A673 (cell line): ENCODE results near the gene GAS7. TPM values are rescaled to one million over a fixed set of nuclear protein-coding genes. Genes with fewer than 3 reads are reported as not detected.

ENCODE experiments used
- Bru-seq: library from RNA; stranded (reverse); fragments of 400-500 nt; gene quantifications from one replicate; lab custom pipeline; 2021; lab: Mats Ljungman, UMichigan
- BruChase-seq, 2 experiments: library from RNA; stranded (reverse); fragments of 400-500 nt; gene quantifications; one replicate each; lab custom pipeline; 2021; lab: Mats Ljungman, UMichigan
- BruUV-seq: library from RNA; stranded (reverse); fragments of 400-500 nt; replicated peaks from 2 replicates; lab custom pipeline; 2021; lab: Mats Ljungman, UMichigan
- CTCF ChIA-PET: fragments of 300-600 bp; sonication (Branson Sonifier 250); formaldehyde crosslinking; loops from one replicate; lab custom pipeline; 2022; ENCODE audit warnings: antibody characterized with exemption; lab: Charles Lee
- POLR2A ChIA-PET: fragments of 300-600 bp; sonication (Branson Sonifier 250); formaldehyde crosslinking; loops from one replicate; lab custom pipeline; 2022; ENCODE audit warnings: antibody characterized with exemption; ENCODE audit not compliant: low non-redundant PET; lab: Charles Lee
- DNase-seq: peaks from one replicate; pipeline ENCODE4 v3.0.0-alpha.2; 2015; ENCODE audit warnings: low spot score
- H3K27ac ChIP-seq: fragments of 200-600 bp; sonication (generic); 2 replicates; pipeline ENCODE4 v1.5.1; 2016; ENCODE audit warnings: mixed run types, low read depth, mild to moderate bottlenecking, mixed read lengths, antibody characterized with exemption, low read length; ENCODE audit not compliant: poor library complexity, severe bottlenecking
- H3K27me3 ChIP-seq: fragments of 200-600 bp; sonication (generic); replicated peaks from 2 replicates; pipeline ENCODE4 v1.6.1; 2017; ENCODE audit warnings: mixed run types, low read depth, mild to moderate bottlenecking, mixed read lengths, antibody characterized with exemption, low read length; ENCODE audit not compliant: insufficient read depth, poor library complexity
- H3K36me3 ChIP-seq: fragments of 200-600 bp; sonication (generic); 2 replicates; pipeline ENCODE4 v1.6.1; 2016; ENCODE audit warnings: mixed run types, mild to moderate bottlenecking, mixed read lengths, antibody characterized with exemption, low read length; ENCODE audit not compliant: insufficient read depth, poor library complexity, severe bottlenecking
- H3K4me1 ChIP-seq: fragments of 200-600 bp; sonication (generic); 2 replicates; pipeline ENCODE4 v1.6.1; 2017; ENCODE audit warnings: mixed run types, mild to moderate bottlenecking, mixed read lengths, antibody characterized with exemption, low read length; ENCODE audit not compliant: insufficient read depth, poor library complexity, severe bottlenecking
- H3K4me3 ChIP-seq: fragments of 200-600 bp; sonication (generic); 2 replicates; pipeline ENCODE4 v1.5.1; 2016; ENCODE audit warnings: low read depth, mixed run types, mild to moderate bottlenecking, mixed read lengths, low read length; ENCODE audit not compliant: poor library complexity, severe bottlenecking
- H3K9me3 ChIP-seq: fragments of 200-600 bp; sonication (generic); 2 replicates; pipeline ENCODE4 v1.6.1; 2016; ENCODE audit warnings: mixed run types, low read depth, mild to moderate bottlenecking, mixed read lengths, antibody characterized with exemption, low read length; ENCODE audit not compliant: poor library complexity, severe bottlenecking
- EZH2 ChIP-seq: fragments of 200-600 bp; sonication (generic); IDR thresholded peaks from 2 replicates; pipeline ENCODE4 v1.6.1; 2017; ENCODE audit warnings: borderline replicate concordance, low read depth, mild to moderate bottlenecking, mixed read lengths, antibody characterized with exemption, low read length; ENCODE audit not compliant: poor library complexity, severe bottlenecking
- intact Hi-C: fragments of 100-400 bp; cut with micrococcal nuclease; formaldehyde crosslinking; loops from one replicate; pipeline ENCODE4 v1.10.0; 2022; ENCODE audit not compliant: unreplicated experiment
- long read RNA-seq: library from polyadenylated mRNA; stranded (forward); transcript quantifications from one replicate; pipeline ENCODE4 v2.0.0, GENCODE V29; 2022
- total RNA-seq: library from RNA; stranded (reverse); gene quantifications from 2 replicates; pipeline ENCODE4 v1.2.3, GENCODE V29; 2021
- TF ChIP-seq, protein P1 (sequence below): fragments of 300-800, 200-600 bp; sonication (generic); conservative IDR thresholded peaks from 2 replicates; pipeline ENCODE4 v1.5.1; 2017; ENCODE audit warnings: low read depth, mild to moderate bottlenecking, antibody characterized with exemption, low read length, moderate library complexity, mixed read lengths

GAS7 gene
- total RNA-seq (2.3 and 2.8 TPM in 2 replicates), Bru-seq, nascent RNA (percentile 28 among the genes with signal in this experiment), BruChase-seq, experiment 1, labeled RNA remaining after a 2-hour chase (percentile 27 among the genes with signal in this experiment), BruChase-seq, experiment 2, labeled RNA remaining after a 6-hour chase (percentile 34 among the genes with signal in this experiment)
- long read RNA-seq, partial matches to known transcripts: 0 of 3 reads
- long read RNA-seq, other reads (novel, unspliced or antisense): 2 of 3 reads

DNA sequence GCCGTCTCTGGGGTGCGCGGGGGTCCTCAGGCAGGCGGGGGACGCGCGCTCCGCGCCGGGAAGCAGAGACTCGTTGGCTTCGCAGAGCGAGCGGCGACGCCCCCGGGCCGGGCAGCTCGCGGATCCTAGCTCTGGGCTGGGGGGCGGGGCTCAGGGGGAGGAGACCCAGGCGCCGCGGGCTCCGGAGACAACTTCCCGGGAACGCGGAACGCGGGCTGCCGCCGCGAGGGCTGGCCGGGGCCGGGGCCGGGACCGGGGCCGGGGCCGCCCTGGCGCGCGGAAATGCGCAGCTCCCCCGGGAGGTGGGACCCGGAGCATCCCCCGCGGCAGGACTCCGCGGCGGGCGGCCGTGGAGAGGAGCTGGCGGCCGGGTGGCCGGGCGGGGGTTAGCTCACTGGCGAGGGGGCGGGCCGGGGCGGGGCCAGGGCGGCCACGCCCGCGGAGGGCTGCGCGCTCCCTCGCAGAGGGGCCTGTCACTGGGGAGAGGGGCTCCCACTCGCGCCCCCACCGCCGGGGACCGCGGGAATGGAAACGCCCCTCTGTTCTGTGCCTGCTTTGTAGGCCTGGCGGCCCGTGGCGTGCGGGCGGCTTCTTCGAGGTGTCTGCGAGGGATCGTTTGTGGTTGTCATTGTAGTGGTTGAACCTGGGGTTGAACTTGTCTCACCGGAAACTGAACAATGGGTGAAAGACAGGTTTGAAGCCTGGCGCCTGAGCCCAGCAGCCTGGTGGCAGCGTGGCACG lies at the start of gene GAS7:
Gene GAS7, minus strand, starts transcription at position 98 of the 741 bp plus-strand sequence.
- intact Hi-C loops: no loop called here
- no peak within 1 kb of the TSS for H3K27ac ChIP-seq
- peak; percentile 63 for DNase-seq
- BruUV-seq: no TSS peak
- H3K36me3 ChIP-seq: no peaks in the 10 kb centered on the region
- peaks cover 21% of the 10 kb centered on the region for H3K27me3 ChIP-seq
- peaks cover 6% of the 10 kb centered on the region for H3K9me3 ChIP-seq
- peak within 1 kb of the TSS; percentile 49 for H3K4me3 ChIP-seq
- CTCF ChIA-PET: interaction anchor here (0.6 kb wide), 1 partner anchor 1445 kb away, joined by 7 read pairs; no protein-coding TSS in a partner anchor
- POLR2A ChIA-PET: interaction anchor here (0.7 kb wide), 1 partner anchor 187 kb away, joined by 12 read pairs; no protein-coding TSS in a partner anchor
- TF ChIP-seq, protein P1, sequence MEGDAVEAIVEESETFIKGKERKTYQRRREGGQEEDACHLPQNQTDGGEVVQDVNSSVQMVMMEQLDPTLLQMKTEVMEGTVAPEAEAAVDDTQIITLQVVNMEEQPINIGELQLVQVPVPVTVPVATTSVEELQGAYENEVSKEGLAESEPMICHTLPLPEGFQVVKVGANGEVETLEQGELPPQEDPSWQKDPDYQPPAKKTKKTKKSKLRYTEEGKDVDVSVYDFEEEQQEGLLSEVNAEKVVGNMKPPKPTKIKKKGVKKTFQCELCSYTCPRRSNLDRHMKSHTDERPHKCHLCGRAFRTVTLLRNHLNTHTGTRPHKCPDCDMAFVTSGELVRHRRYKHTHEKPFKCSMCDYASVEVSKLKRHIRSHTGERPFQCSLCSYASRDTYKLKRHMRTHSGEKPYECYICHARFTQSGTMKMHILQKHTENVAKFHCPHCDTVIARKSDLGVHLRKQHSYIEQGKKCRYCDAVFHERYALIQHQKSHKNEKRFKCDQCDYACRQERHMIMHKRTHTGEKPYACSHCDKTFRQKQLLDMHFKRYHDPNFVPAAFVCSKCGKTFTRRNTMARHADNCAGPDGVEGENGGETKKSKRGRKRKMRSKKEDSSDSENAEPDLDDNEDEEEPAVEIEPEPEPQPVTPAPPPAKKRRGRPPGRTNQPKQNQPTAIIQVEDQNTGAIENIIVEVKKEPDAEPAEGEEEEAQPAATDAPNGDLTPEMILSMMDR: no peak
- no peak for TF ChIP-seq EZH2
- peaks cover 5% of the 10 kb centered on the region for H3K4me1 ChIP-seq

DNA sequence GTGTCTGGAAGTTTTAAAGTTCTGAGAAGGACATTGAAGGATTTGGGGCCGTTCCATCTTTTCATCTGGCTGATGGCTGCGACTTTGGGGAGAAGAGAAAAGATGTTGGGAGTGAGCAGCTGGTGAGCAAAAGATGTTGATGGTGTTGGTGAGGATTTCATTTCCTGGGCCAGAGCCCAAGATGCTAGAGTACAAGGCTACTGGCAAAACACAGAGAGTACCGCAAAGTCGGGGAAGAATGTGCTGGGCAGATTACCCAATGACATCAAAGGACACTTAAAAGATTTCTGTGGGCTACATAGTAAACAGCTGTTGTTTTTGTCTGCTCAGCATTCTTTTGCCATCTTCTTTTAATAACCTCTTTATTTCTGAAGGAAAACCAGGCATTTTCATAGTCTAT lies 49.4 kb upstream of the GAS7 start:
- Histone ChIP-seq H3K27ac (no peak overlapping the region), H3K4me1 (no peaks in the 10 kb centered on the region), H3K27me3 (no peaks in the 10 kb centered on the region), H3K4me3 (no peak overlapping the region), H3K36me3 (no peaks in the 10 kb centered on the region), H3K9me3 (no peaks in the 10 kb centered on the region)
- intact Hi-C loops: no loop called here
- DNase-seq: no peak
- BruUV-seq: no TSS peak
- POLR2A ChIA-PET: no interaction called here
- no peak for TF ChIP-seq EZH2
- TF ChIP-seq, protein P1: no peak
- CTCF ChIA-PET: no interaction called here

DNA sequence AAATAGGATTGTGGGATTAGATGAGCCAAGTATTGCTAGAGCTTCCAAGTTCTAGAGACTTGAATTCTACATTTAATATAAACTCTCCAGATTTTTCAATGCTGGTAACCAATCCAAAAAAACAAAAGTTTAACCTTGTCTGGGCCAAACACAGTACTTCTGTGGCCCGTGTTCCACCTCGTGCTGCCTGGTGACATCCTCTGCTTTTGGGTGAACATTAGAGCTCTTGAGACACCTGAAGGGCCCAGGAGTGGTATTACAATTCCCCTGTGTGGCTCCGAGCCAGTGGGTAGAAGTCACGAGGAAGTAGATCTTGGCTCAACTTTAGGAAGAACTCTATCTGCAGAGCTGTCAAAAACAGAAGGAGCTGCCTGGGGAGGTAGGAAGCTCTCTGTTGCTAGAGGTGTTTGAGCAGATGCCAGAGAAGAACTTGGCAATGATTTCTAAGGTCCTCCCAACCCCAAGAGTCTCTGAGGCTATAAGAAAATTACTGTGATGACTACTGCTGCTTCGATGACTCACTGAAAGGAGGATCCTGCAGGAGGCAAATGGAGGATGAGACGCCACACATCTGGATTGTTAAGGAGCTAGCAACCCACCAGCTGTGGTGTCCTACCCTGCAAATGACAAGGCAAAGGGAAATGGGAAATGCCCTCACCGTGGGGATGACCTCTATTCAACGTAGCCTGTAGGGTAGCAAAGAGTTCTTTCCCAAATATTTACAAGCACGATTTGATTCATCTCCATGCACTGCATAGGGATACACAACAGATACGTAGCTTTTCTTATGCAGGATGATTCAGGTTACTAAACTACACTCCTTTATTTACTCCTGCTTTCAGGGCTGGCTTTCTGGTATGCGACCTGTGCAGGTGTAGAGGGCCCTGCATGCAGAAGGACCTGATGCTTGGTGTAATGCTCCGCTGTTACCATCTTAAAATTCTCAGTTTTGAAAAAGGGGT lies 45.8 kb upstream of the GAS7 start:
- DNase-seq: peak; percentile 2
- Histone ChIP-seq H3K4me3 (no peak overlapping the region), H3K4me1 (no peaks in the 10 kb centered on the region), H3K9me3 (no peaks in the 10 kb centered on the region), H3K27me3 (no peaks in the 10 kb centered on the region), H3K27ac (no peak overlapping the region), H3K36me3 (no peaks in the 10 kb centered on the region)
- intact Hi-C loops: no loop called here
- ChIA-PET POLR2A (no interaction called here), CTCF (interaction anchor here (0.6 kb wide), 1 partner anchor 9 kb away, joined by 3 read pairs; no protein-coding TSS in a partner anchor)
- no TSS peak for BruUV-seq
- TF ChIP-seq EZH2: no peak
- TF ChIP-seq, protein P1: no peak
